ENCODE results near the gene GTPBP4.

- TF ChIP-seq SP1 (IDR thresholded peaks at IDR 0.05) (no peak), NFRKB (IDR thresholded peaks at IDR 0.05) (no peak), BHLHE40 (IDR thresholded peaks at IDR 0.05; ENCODE audit: borderline replicate concordance) (no peak), PKNOX1 (IDR thresholded peaks at IDR 0.05) (no peak), ARNT (IDR thresholded peaks at IDR 0.05) (no peak), ELF4 (IDR thresholded peaks at IDR 0.05) (no peak), SUZ12 (IDR thresholded peaks at IDR 0.05) (no peak), FOXK2 (IDR thresholded peaks at IDR 0.05) (no peak), ZNF384 (IDR thresholded peaks at IDR 0.05) (no peak), FOXA1 (IDR thresholded peaks at IDR 0.05) (no peak), CTBP1 (IDR thresholded peaks at IDR 0.05; ENCODE audit: borderline replicate concordance) (no peak), TARDBP (IDR thresholded peaks at IDR 0.05) (no peak)
Measured at GRCh38 chr10:1036341-1036791, 48.1 kb downstream of the GTPBP4 start.
